Activated CD8-positive, alpha-beta memory T cell treated with anti-CD3 and anti-CD28 coated beads, Interleukin-2, amount 50 U/mL, for 1 hour (primary cell): ENCODE measurements around the gene MFSD6L.

Experiments
- DNase-seq: peaks from one replicate; pipeline ENCODE4 v3.0.0-alpha.2; 2020; ENCODE audit errors: extremely low read depth

MFSD6L gene, protein sequence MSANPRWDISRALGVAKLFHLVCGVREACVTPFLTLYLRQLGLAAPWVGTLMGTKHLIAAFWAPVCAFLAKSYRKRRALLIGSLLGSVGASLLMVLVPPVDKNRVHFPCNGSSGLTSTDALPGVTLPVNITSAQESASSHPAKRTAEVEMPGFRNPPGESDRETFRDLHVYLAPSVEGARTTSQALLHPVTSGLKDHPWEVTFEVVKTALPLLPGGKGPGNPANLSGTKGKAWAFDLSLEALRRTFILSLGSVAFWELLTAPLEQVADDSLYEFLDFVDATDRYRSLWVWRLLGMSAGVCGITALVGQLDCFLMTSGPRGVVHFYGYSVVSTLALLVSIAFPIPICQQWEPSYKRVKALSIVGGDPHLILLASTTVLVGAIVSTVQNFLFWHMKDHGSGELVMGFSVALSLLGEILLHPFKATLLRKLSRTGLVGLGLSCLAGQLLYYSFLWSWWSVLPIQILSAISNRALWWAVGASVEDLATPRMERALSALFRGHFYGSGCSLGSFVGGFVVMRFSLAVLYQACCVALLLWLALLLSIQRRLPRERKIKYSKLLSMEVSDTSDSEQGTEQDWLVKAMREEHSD

GRCh38 chr17:8798846-8799569 lies at the start of gene MFSD6L:
Gene MFSD6L (minus strand): TSS chr17:8799365. CDS start chr17:8799120, 245 bp downstream.
- no peak for DNase-seq

GRCh38 chr17:8847891-8848290 lies 48.7 kb upstream of the MFSD6L start:
- DNase-seq: no peak

DNA sequence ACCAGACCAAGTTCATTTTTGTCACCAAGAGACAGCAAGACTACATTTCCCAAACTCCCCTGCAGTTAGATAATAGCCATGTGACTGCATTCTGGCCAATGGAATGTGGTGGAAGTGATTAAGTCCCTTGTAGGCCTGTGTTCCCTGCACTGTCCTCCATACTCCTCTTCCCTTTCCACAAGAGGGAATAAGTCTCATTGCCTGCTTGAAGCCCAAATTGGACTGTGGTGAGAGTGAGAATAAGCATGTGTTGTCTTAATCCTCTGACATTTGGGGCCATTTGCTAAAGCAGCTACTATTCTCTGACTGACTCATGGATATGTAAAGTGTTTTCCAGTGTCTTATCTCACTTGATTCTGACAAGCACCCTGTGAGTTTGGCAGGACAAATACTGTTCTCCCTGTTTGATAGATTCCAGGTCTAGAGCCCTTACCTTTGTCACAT lies 47.6 kb upstream of the MFSD6L start:
- no peak for DNase-seq

- no peak for DNase-seq
These were observed 45.4 kb upstream of the MFSD6L start for GRCh38 chr17:8844229-8845218.

GRCh38 chr17:8843344-8843743 lies 44.2 kb upstream of the MFSD6L start:
- no peak for DNase-seq

GRCh38 chr17:8841844-8842243 lies 42.7 kb upstream of the MFSD6L start:
- no peak for DNase-seq

- no peak for DNase-seq
These were observed 40.3 kb upstream of the MFSD6L start for GRCh38 chr17:8839410-8839935.

DNA sequence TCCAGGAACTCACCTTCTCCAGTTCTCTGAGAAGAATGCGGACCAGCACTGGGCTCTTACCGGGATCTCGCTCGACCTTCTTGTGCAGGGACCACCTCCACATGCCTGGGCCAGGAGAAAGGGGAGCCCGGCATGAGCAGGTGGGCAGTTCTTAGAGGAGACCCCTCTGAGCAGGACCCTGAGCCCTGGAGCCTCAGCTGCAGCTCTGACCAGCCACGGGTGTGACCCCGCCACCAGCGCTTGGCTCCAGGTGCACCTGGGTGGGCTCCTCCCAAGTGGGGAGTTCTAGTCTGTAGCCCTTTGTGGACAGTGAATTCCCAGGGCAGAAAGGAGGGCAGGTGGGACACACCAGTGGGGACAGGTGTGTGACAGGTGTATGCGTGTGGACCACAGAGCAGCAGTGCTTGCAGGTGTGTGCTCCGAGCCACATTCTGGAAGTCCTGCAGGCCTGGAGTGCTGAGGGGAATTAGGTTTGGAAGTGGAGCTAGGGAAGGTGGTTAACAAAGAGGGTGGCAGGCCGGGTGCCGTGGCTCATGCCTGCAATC lies 39.5 kb upstream of the MFSD6L start:
- no peak for DNase-seq

- no peak for DNase-seq
These were observed 38.5 kb upstream of the MFSD6L start for GRCh38 chr17:8837563-8838075.

- no peak for DNase-seq
These were observed 37.8 kb upstream of the MFSD6L start for GRCh38 chr17:8836821-8837562.

GRCh38 chr17:8835631-8836364 lies 36.6 kb upstream of the MFSD6L start:
- no peak for DNase-seq

DNA sequence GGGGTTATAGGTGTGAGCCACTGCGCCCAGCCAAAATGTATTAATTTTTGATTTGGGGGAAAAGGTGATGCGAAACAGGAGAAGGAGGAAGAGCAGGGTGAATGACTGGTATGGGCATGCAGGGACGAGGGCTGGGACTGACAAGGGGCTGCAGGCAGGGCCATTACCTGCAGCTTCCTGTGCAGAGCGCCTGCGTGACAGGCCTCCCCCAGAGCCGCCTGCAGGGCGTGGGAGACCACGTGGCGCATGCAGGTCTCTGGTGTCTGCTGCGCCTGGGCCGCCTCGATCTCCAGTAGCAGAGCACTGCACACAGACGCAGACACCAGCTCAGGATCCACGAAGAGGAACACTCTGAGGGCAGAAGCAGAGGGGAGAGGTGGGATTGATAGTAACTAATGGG lies 35.9 kb upstream of the MFSD6L start:
- no peak for DNase-seq

DNA sequence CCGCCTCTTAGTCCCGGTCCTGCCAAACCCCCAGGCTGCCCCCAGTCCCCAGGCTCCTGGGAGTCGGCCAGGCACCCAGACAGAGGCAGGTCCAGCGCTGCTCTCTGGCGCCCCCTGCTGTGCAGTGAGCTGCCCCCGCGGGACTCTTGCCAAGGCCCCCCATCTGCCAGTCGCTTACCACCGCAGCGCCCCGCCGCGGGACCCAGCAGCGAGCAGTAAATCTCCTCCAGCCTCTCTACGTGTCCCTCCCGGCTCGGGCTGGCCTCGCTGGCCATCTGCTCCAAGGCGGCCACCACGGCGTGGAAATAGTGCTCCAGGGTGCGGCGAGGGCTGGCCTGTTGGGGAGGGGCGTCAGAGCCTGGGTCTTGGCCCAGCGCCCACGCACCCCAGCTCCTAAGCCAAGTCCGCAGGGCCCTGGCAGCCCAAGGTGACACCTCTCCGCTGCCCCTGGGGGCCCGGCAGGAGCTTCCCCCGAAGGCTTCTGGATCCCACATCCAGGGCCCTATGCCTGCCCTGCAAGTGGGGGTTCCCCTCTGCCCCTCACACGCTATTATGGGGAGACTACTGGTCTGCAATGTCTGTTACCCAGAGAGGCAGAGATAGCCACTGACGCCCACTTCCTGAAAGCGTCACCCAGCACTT lies 33.7 kb upstream of the MFSD6L start:
- DNase-seq: no peak

GRCh38 chr17:8831234-8831849 lies 32.2 kb upstream of the MFSD6L start:
- no peak for DNase-seq

DNA sequence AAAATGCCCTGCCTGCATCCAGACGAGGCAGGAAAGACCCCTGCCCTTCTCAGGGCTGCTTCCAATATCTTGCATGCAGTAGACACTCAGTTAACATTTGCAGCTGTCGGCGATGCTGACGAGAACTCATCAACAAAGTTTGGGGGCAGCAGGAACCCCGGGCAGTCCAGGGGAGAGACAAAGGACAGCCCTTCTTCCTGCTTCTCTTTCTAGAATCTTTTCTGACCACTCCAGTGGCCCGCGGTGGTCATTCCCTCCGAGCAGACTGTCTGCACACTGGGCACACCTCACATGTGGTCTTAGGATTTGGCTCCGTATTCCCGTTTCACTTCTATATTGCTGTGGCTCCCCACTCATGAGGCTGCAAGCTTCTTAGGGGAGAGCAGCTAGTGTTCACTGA lies 31.0 kb upstream of the MFSD6L start:
- DNase-seq: no peak

- DNase-seq: no peak
These were observed 30.1 kb upstream of the MFSD6L start for GRCh38 chr17:8829036-8829941.

DNA sequence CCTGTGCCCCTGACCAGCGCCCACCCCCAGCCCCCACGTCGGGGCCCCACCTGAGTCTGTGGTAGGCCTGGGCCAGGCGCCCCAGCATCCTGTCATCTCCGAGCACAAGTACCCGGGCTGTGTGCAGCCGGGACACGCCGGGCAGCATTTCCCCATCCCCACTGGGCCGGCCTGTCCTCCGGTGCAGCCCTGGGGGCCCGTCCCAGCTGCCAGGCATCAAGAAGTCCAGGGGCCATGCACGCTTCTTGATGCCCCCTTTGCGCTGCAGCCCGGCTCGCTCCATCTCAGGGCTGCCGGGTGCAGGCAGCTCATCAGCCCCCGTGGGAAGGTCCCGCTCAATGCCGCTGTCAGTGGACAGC lies 29.3 kb upstream of the MFSD6L start:
- DNase-seq: no peak
